GM12892 (cell line): ENCODE results near the gene ZNF385A.

Experiments
- POLR2A ChIP-seq: IDR thresholded peaks from 2 replicates; pipeline ENCODE4 v1.6.1; 2011; ENCODE audit warnings: low read depth, low read length, control low read depth
- POLR2AphosphoS5 ChIP-seq: IDR thresholded peaks from 2 replicates; pipeline ENCODE4 v1.6.1; 2011; ENCODE audit warnings: low read depth, low read length, control low read depth
- TAF1 ChIP-seq: IDR thresholded peaks from 2 replicates; pipeline ENCODE4 v1.6.1; 2011; ENCODE audit warnings: low read depth, mild to moderate bottlenecking, control low read depth, low read length, borderline replicate concordance

DNA sequence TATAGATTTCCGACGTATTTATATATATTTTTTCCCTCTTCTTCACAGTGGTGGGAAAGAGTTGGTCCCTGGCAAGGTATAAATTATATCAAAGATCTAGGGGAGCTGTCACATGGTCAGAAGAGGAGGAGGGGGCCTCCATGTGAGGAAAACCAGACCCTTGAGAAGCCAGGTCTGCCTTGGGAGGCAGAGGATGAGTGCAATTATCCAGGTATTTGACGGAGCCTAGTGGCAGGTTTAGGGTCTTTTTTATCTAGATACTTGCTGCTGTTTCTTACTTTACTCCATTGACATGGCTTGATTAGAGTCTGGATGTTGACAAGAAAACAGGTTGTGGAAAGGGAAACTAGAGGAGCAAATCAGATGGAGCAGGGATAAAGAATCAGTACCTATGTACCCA lies 54.1 kb downstream of the ZNF385A start:
- no peak for TF ChIP-seq POLR2A
- TF ChIP-seq POLR2AphosphoS5, result no peak
- TF ChIP-seq TAF1, result no peak
